Pancreas (tissue), 10 donors: ENCODE results near the gene BCL7A. TPM values are rescaled to one million over a fixed set of nuclear protein-coding genes. Genes with fewer than 3 reads are reported as not detected.

Source experiments
- ATAC-seq, 4 donors: fragments of 200-7000 bp; cut with Tn5 transposase; one replicate each; pipeline versions ENCODE4 v1.8.0 to v1.9.1; 2020; ENCODE audit warnings: mild to moderate bottlenecking in 4 of 4, moderate library complexity in 4 of 4
- DNase-seq, 6 donors: peaks; one replicate each; pipeline ENCODE4 v3.0.0-alpha.2; 2020
- FAIRE-seq: peaks from 2 replicates; lab custom pipeline; 2012; peaks lifted over from hg19 to GRCh38; lab: Jason Lieb, UNC
- H3K27ac ChIP-seq, 4 donors: fragments of 200-600 bp; sonication (generic); 1 replicate in 3 of 4; 2 replicates in 1 of 4; pipeline versions ENCODE4 v1.5.0 to v1.8.0; 2020
- H3K27me3 ChIP-seq, 4 donors: fragments of 200-600 bp; one replicate each; pipeline ENCODE4 v1.8.0; 2021
- H3K36me3 ChIP-seq, 3 donors: fragments of 200-600 bp; sonication (generic) in 1 of 3; one replicate each; pipeline versions ENCODE4 v1.5.0 to v1.8.0; 2020 to 2021
- H3K4me1 ChIP-seq, 3 donors: fragments of 200-600 bp; one replicate each; pipeline ENCODE4 v1.8.0; 2021
- H3K4me3 ChIP-seq, 4 donors: fragments of 200-600 bp; sonication (generic) in 2 of 4; one replicate each; pipeline versions ENCODE4 v1.5.0 to v1.8.0; 2020 to 2021
- H3K9me3 ChIP-seq, 4 donors: fragments of 200-600 bp; one replicate each; pipeline ENCODE4 v1.8.0; 2021
- WGBS, 2 donors: extraction: QIAGEN DNeasy Blood & Tissue Kit; methylation state at CpG; one replicate each; pipeline ENCODE4 v1.1.7; 2013; 5-methylcytosine and 5-hydroxymethylcytosine counted together
- intact Hi-C, 3 donors: fragments of 100-400 bp; cut with DNase I; formaldehyde crosslinking; loops; one replicate each; pipeline versions ENCODE4 v1.11.1 to v1.14.2; 2022
- polyA plus RNA-seq, 2 donors: library from polyadenylated mRNA; stranded (reverse); fragments of 200-250 nt; gene quantifications; one replicate each; pipeline ENCODE4 v1.2.3, GENCODE V29; 2013
- total RNA-seq, 6 donors: library from RNA; stranded (reverse); fragmentation: NEBNext Ultra II Directional in 4 of 6; extraction: Animal tissue kit (Norgen Biotek cat#: 25700) in 4 of 6; gene quantifications; one replicate each; pipeline versions ENCODE4 v1.2.1 to v1.2.4, GENCODE V29; 2021 to 2023
- TF ChIP-seq, protein P1 (sequence below), 4 donors: fragments of 200-600 bp; sonication (generic) in 3 of 4; IDR thresholded peaks; one replicate each; pipeline versions ENCODE4 v1.5.0 to v1.8.0; 2021; ENCODE audit warnings: antibody characterized with exemption in 4 of 4
- donor health status: healthy with polysubstance abuse.
- donor health status: DM: no; HTN: no; CAD: no; lungs with moderate emphysema.
- donor health status: DM: no; HTN: no; CAD: no.
- donor health status: control.
- donor health status: control.
- donor health status: Bipolar disorder and iron deficiency.
- donor health status: DM: yes; HTN: yes; CAD: no.
- donor health status: DM: no; HTN: no; CAD: no.
- donor health status: DM: no; HTN: no; CAD: no.
- donor health status: DM: yes; HTN: yes; CAD: no.

The BCL7A gene
- total and polyA plus RNA-seq, 8 donors: 6.9 to 13.4 (median 9.0) TPM

DNA sequence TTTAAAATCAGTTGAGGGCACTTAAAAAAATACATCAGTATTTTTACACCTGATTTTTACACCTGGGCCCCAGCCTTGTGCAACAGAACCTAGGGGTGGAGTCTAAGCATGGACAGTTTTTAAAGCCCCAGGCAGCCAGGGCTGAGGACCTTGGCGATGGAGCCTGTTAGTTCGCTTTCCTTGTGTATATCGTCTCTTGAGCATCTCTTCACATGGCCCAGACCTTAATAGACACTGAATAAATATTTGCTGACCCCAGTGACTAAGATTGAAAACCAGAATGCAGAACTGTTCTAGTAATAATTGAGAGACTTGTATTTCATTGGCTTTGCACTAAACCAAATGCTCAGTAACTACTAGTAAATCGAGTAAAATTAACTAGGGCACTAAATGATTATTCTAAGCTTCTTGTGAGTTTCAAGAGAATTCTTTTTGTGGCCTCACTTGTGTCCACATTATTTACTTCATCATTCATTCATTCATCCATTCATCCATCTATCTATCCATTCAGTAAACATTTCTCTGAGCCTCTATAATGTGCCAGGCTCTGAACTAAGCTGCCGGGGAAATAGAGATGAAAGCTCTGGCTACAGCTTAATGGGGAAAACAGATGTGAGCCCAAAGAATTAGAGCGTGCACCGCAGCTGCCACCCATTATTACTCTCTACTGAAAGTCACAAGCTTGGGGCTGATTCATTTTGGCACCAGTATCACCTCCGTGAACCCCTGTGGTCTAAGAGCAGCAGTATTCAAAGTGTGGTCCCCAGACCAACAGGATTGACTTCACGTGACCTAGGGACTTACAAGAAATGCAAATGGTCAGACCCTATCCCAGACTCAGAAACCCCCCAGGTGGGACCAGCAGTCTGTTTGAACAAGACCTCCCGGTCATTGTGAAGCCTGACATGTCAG is 30.7 kb upstream of the BCL7A start:
- no peak for FAIRE-seq
- Histone ChIP-seq H3K27me3 (no peaks in the 10 kb centered on the region), H3K36me3 (no peaks in the 10 kb centered on the region), H3K4me1 (peaks cover 0 to 8% (median 8%) of the 10 kb centered on the region in 3 donors), H3K9me3 (no peaks in the 10 kb centered on the region), H3K4me3 (no peak overlapping the region), H3K27ac (no peak overlapping the region)
- ATAC-seq: no peak
- 67 to 72% methylated on average over 10 of the region's 10 CpGs for WGBS, 2 donors
- no peak for DNase-seq
- intact Hi-C loops: no loop called here
- TF ChIP-seq, protein P1, sequence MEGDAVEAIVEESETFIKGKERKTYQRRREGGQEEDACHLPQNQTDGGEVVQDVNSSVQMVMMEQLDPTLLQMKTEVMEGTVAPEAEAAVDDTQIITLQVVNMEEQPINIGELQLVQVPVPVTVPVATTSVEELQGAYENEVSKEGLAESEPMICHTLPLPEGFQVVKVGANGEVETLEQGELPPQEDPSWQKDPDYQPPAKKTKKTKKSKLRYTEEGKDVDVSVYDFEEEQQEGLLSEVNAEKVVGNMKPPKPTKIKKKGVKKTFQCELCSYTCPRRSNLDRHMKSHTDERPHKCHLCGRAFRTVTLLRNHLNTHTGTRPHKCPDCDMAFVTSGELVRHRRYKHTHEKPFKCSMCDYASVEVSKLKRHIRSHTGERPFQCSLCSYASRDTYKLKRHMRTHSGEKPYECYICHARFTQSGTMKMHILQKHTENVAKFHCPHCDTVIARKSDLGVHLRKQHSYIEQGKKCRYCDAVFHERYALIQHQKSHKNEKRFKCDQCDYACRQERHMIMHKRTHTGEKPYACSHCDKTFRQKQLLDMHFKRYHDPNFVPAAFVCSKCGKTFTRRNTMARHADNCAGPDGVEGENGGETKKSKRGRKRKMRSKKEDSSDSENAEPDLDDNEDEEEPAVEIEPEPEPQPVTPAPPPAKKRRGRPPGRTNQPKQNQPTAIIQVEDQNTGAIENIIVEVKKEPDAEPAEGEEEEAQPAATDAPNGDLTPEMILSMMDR (IDR thresholded peaks at IDR 0.05): no peak

DNA sequence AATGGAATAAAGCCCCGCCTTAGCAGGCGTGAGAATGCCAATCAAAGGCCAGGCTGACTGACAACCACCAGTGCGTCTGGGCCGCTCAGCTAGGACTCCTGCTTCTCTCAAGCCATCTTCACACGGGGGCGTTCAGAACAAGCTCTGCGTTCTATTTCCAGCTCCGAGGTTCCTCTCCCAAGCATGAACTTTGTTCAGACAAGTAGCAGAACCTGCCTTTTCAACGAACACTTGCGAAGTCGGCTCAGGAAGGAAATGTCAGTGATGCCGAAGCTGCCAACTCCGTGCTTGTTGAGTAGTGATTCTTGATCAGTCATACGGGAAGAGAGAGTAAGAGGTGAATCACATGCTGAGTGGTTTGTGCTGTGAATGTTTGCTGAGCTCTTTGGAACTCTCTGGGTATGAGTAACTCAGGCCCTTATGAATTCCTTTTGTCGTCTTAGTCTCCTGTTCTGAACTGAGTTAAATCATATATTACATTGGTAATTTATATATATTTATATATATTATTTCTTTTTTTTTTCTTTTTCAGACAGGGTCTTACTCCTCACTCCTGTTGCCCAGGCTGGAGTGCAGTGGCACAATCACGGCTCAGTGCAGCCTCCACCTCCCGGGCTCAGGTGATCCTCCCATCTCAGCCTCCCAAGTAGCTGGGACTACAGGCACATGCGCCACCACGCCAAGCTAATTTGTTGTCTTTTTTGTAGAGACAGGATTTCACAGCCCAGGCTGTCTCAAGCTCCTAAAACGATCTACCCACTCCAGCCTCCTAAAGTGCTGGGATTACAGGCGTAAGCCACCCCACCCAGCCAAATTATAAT is 29.4 kb upstream of the BCL7A start:
- TF ChIP-seq, protein P1 (IDR thresholded peaks at IDR 0.05): no peak
- H3K9me3 ChIP-seq: no peaks in the 10 kb centered on the region
- 85 to 93% methylated on average over 21 of the region's 21 CpGs for WGBS, 2 donors
- peak in 1 of 4 donors; percentile 50 for ATAC-seq
- H3K27me3 ChIP-seq: no peaks in the 10 kb centered on the region
- DNase-seq: no peak
- no peak overlapping the region for H3K4me3 ChIP-seq
- H3K36me3 ChIP-seq: no peaks in the 10 kb centered on the region
- H3K27ac ChIP-seq: no peak overlapping the region
- intact Hi-C loops: no loop called here
- peaks cover 0 to 15% (median 8%) of the 10 kb centered on the region in 3 donors for H3K4me1 ChIP-seq
- no peak for FAIRE-seq

DNA sequence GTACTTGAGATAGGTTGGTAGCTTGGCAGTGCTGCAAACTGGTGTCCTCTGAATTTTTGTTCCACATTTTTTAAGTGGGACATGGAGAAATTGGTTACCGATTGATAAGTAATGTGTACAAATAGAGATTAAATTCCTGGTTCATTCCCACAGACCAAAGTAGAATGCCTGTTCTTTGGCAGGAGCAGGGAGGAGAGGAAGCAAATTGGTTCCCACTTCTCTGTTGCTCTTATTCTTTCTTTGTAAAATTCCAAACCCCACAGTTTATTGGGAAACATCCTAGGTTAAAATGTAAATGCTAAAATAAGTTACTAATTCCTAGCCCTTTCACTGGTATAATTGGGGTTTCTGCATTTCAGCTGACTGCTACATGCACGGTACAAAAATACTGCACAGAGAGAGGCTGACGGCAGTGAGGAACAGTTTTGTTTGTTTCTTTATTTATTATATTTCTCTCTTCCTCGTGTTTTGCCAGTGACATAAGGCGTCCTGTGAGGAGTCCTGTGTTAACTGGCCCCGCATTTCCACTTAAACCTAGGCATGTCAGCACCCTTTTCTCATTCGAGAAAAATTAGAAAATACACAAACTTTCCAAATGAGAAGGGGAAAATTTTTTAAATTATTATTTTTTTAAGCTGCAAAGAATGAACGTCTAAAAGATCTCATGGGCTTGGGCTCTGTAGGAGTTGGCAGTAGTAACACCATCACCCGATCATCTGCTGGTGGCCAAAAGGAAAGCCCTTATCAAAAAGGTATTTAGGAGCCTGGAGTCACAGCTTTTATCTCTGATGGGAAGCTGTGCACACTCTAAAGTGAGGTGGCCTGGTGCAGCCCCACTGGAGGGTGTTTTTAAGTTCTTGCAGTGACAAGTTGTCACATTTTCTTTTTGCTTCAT is 25.4 kb upstream of the BCL7A start:
- H3K4me1 ChIP-seq: peaks cover 0 to 15% (median 8%) of the 10 kb centered on the region in 3 donors
- H3K27ac ChIP-seq: peak overlapping the region; percentile 0 to 64 (median 58)
- no peaks in the 10 kb centered on the region for H3K36me3 ChIP-seq
- no peaks in the 10 kb centered on the region for H3K27me3 ChIP-seq
- no peak overlapping the region for H3K4me3 ChIP-seq
- intact Hi-C loops: no loop called here
- DNase-seq (no peak), ATAC-seq (peak; percentile 76 to 89 (median 82)), FAIRE-seq (no peak)
- 17 to 18% methylated on average over 9 of the region's 9 CpGs for WGBS, 2 donors
- TF ChIP-seq, protein P1 (IDR thresholded peaks at IDR 0.05): no peak
- H3K9me3 ChIP-seq: no peaks in the 10 kb centered on the region

DNA sequence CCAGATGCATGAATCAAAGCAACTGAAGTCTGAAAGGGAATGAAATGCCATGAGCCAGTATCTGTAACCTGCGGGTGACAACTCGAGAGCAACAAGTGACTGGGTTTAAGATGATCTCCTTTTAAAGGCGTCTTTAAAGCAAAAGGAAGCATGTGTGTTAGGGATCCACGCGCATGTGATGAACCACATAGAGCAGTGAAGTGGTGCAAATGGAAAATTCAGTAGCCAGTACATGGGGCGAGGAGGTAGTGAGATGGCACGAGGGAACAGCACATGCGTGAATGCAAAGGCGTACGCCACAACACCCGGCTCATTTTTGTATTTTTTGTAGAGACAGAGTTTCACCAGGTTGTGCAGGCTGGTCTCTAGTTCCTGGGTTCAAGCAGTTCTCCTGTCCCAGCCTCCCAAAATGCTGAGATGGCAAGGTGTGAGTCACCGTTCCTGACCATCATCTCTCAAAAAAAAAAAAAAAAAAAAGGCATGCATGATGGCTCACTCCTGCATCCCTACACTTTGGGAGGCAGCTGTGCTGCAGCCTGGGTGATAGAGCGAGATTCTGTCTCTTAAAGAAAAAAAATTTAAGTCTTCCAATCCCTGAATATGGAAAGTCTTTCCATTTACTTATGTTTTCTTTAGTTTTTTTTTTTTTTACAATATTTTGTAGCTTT is 24.6 kb upstream of the BCL7A start:
- no peaks in the 10 kb centered on the region for H3K36me3 ChIP-seq
- peaks cover 0 to 15% (median 8%) of the 10 kb centered on the region in 3 donors for H3K4me1 ChIP-seq
- no peaks in the 10 kb centered on the region for H3K9me3 ChIP-seq
- H3K27ac ChIP-seq: peak overlapping the region; percentile 0 to 64 (median 58)
- no peak overlapping the region for H3K4me3 ChIP-seq
- FAIRE-seq: no peak
- no peak for DNase-seq
- 61 to 78% methylated on average over 13 of the region's 13 CpGs for WGBS, 2 donors
- intact Hi-C loops: no loop called here
- ATAC-seq: no peak
- no peaks in the 10 kb centered on the region for H3K27me3 ChIP-seq
- TF ChIP-seq, protein P1 (IDR thresholded peaks at IDR 0.05): no peak
